Activated CD4-positive, alpha-beta T cell treated with anti-CD3 and anti-CD28 coated beads, Interleukin-2, Interleukin-6, amounts not matched to agents 100 ng/mL and 50 ng/mL, durations not matched to agents 16 hours and 8 hours (primary cell): ENCODE results near the gene WDR76.
"Not testable (repeated sequence)": the region's sequence is repeated elsewhere in the genome, so short reads cannot be mapped to it uniquely, and the experiment has no call there.

Experiments
- DNase-seq: peaks from one replicate; pipeline ENCODE4 v3.0.0-alpha.2; 2020

WDR76 gene

DNA sequence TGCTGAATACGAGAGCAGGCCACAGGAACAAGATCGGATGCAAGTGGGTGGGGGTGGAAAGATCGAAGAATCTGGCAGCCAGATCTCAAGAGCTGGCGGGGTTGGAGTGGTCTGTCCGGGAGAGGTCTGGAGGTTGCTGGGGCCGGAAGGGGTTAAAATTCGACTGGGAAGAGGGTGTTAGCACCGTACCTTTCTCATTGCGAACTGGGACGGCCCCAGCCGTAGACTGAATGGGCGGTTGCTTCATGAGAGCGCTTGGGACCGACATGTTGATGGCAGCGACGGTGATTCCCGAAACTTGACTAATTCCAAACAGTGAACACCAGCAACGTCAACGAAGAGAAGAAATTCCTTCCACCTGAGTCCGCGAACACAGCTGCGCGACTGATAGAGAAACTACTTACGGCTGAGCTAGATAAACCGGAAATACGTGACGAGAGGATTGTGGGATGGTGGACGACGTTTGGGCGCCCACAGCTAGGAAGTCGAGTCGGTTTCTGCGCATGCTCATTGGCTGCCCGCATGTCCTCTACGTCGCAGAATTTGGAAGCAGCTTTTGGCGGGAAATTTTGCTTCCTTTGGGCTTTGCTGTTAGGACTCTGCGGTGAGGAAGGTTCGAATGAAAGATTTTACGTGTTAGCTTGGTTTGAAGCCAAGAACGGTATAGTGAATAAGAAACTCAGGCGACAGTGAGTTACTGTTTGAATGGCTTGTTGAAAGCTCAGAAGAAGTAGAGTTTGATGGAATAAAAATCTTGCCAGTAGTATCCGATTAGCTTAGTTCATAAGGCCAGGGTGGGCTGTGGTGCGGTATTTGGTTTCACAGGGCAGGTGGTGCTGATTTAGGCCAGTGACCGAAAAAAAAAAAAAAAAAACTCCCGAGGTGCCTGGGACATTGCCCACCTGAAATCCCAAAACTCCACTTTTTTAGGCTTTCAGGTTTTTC is 2.2 kb upstream of the WDR76 start, which contains the start of gene MFAP1:
TSS of gene MFAP1 (minus strand) at position 389 of the 945 bp plus-strand sequence. CDS start at position 268, 121 bp downstream.
- peak; percentile 96 for DNase-seq

DNA sequence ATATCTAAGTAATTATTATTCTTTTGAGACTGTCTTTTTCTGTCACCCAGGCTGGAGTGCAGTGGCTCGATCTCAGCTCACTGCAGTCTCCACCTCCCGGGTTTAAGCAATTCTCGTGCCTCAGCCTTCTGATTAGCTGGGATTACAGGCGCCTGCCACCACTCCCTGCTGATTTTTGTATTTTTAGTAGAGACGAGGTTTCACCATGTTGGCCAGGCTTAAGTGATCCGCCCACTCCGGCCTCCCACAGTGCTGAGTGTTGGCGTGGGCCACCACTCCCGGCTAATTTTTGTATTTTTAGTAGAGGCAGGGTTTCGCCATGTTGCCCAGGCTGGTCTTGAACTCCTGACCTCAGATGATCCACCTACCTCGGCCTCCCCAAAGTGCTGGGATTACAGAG is 1.5 kb upstream of the WDR76 start:
- not testable (repeated sequence) for DNase-seq

DNA sequence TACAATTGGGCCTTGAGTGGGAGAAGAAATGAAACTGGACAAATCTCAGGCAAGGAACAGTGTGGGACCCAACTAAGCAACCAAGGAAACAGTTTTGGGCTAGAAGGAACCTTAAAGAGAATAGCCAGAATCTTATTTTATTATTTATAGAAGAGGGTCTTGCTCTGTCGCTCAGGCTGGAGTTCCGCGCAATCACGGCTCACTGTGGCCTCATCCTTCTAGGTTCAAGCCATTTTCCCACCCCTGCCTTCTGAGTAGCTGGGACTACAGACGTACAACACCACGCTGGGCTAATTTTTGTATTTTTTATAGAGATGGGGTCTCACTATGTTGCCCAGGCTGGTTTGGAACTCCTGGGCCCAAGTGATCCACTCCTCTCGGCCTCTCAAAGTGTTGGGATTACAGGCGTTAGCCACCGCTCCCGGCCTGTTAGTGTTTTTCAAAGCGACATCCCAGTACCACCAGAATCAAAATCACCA is 734 bp upstream of the WDR76 start:
- no peak for DNase-seq

DNA sequence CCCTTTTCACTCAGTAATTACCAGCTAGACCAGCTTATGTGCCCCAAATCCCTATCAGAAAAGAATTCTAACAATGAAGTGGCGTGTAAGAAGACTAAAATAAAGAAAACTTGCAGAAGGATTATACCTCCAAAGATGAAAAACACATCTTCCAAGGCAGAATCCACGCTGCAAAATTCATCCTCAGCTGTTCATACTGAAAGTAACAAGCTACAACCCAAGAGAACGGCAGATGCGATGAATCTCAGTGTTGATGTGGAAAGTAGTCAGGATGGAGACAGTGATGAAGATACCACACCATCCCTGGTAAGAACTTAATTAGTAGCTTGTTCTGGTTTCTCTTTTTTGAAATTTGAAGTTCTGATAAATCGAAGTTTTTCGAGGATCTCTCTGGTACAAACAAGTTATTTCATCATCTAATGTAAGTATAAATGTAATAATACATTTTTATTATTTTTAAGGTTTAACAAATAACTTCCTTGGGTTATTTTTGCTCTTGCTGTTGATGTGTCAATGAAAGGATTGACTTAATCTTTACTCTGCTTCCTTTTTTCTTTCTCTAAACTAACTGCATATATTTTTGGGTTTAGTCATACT is 1.4 kb downstream of the WDR76 start:
- peak; percentile 68 for DNase-seq

DNA sequence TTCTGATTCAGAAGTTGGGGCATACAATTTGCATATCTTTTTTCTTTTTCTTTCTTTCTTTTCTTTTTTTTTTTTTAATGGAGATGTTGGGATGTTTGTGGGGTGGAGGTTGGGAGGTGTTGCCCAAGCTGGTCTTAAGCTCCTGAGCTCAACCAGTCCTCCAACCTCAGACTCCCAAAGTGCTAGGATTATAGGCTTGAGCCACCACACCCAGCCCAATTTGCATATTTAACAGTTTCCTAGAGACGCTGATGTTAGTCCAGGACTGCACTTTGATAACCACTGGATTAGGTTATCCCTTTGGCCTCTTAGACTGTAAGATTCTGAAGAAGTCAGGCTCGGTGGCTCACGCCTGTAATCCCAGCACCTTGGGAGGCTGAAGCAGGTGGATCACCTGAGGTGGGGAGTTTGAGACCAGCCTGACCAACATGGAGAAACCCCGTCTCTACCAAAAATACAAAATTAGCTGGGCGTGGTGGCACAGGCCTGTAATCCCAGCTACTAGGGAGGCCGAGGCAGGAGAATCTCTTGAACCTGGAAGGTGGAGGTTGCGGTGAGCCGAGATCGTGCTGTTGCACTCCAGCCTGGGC is 3.2 kb downstream of the WDR76 start:
- DNase-seq = not testable (repeated sequence)

DNA sequence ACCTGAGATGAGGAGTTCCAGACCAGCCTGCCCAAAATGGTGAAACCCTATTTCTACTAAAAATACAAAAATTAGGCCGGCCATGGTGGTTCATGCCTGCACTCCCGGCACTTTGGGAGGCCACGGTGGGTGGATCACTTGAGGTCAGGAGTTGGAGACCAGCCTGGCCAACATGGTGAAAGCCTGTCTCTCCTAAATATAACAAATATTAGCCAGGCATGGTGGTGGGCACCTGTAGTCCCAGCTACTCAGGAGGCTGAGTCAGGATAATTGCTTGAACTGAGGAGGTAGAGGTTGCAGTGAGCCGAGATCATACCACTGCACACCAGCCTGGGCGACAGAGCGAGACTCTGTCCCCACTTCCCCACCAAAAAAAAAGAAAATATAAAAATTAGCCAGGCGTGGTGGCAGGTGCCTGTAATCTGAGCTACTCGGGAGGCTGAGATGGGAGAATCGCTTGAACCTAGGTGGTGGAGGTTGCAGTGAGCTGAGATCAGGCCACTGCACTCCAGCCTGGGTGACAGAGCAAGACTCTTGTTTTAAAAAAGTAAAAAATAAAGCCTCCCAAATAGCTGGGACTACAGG is 4.0 kb downstream of the WDR76 start:
- not testable (repeated sequence) for DNase-seq

DNA sequence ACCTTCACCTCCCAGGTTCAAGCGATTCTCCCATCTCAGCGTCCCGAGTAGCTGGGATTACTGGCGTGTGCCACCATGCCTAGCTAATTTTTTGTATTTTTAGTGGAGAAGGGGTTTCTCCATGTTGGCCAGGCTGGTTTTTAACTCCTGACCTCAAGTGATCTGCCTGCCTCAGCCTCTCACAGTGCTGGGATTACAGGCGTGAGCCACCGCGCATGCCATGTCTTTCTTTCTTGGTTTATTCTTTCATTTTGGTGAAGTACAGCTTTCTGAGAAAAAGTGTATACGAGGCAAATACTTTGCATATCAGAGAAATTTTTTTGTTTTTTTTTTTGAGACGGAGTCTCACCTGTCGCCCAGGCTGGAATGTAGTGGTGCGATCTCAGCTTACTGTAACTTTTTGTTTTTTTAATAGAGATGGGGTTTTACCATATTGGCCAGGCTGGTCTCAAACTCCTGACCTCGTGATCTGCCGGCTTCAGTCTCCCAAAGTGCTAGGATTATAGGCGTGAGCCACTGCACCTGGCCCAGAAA is 4.8 kb downstream of the WDR76 start:
- not testable (repeated sequence) for DNase-seq

DNA sequence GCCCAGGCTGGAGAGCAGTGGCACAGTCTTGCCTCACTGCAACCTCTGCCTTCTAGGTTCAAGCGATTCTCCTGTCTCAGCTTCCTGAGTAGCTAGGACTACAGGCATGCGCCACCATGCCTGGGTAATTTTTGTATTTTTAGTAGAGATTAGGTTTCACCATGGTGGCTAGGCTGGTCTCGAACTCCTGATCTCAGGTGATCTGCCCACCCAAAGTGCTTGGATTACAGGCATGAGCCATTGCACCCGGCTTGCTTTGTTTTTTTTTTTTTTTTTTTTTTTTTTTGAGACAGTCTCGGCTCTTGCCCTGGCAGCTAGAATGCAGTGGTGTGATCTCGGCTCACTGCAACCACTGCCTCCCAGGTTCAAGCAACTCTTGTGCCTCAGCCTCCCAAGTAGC is 5.7 kb downstream of the WDR76 start:
- DNase-seq = not testable (repeated sequence)

DNA sequence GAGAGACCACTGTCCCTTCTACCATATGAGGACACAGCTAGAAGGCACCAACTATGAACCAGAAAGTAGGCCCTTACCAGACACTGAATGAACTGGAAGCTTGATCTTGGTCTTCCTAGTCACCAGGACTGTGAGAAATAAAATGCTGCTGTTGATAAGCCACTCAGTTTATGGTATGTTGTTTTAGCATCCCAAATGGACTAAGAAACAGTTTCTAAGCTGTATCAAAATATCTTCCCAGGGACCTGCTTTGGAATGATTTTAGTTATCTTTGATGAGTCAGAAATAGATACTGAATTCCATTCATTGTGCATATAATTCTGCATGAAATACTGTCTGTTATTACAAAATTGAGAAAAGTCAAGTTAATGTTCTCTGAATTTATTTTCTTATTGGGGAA is 18.6 kb downstream of the WDR76 start:
- no peak for DNase-seq

DNA sequence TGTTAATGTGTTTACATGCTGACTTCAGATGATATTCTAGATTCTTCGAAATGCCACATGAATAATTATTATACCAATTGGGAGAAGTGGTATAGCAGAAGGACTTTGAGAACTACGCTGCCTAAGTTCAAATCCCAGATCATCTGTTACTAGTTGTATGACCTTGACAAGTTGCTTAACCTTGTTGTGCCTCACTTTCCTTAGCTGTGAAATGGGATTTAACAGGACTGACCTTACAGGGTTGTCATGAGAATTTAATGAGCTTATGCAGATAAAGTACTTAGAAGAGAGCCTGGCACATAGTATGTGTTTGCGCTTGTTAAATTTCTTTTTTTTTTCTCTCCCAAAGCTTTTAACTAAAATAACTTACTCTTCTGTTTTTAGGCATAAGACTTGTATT is 24.4 kb downstream of the WDR76 start:
- no peak for DNase-seq

DNA sequence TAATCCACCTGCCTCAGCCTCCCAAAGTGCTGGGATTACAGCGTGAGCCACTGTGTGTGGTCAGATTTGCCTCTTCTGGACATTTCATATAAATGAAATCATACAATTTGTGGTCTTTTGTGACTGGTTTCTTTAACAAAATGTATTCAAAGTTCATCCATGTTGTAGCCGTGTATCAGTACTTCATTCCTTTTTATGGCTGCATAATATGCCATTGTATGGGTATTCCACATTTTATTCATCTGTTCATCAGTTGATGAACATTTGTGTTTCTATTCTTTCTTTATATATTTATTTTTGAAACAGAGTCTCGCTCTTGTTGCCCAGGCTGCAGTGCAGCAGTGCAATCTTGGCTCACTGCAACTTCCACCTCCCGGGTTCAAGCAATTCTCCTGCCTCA is 25.8 kb downstream of the WDR76 start:
- DNase-seq = no peak

DNA sequence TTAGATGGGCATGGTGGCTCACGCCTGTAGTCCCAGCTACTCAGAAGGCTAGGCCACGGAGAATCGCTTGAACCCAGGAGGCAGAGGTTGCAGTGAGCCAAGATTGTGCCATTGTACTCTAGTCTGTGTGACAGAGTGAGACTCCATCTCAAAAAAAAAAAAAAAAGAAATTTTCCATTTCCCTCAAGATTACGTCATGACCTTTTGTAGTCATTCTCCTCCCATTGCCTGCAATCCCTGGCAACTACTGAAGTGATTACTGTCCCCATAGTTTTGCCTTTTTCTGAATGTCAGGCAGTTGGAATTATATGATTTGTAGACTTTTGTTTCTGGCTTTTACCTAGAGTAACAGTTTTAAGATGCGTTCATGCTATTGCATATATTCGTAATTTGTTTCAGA is 28.0 kb downstream of the WDR76 start:
- DNase-seq = no peak

DNA sequence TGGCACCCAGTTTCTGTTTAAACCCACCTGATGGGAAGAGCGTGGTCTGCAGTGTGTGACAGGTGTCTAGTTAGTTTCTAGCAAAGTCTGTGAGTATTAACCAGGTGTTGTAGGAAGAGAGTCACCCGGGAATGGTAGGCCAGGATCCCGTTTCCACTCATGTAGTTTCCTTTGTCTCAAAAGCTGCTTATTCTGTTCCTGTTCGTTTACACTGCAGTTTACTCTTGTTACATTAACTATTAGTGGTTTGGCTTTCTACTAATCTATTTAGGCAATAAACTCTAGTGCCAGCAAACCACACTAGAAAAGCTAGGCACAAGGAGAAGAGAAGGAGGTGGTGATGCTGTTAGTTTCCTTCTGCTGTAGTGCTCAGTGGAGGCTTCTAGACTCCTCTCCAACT is 32.7 kb downstream of the WDR76 start:
- no peak for DNase-seq

DNA sequence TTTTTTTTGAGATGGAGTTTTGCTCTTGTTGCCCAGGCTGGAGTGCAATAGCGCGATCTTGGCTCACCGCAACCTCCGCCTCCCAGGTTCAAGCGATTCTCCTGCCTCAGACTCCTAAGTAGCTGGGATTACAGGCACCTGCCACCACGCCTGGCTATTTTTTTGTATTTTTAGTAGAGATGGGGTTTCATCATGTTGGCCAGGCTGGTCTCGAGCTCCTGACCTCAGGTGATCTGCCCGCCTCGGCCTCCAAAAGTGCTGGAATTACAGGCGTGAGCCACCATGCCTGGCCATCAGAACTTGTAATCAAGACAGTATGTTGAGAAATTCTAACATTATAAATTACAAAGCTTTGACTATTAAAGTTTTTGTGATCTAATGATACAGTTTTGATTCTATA is 39.8 kb downstream of the WDR76 start:
- DNase-seq = not testable (repeated sequence)

DNA sequence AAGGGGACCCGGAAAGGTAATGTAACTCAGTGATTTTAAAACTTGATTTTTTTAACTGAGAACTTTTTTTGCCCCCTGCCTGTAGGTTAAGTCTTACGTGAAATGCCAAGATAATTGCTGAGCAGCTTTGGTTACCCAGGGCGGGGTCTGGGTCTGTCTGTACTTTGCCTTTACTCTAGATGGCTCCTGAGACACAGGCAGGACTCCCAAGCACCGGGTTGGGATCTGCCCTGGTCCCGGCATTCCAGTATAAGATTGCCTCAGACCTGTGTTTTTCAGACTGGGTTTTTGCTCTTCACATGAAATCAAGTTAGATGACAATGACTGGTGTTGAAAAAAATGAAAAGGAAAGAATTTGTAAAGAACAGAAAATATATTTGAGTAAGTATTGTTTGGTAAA is 40.3 kb downstream of the WDR76 start:
- DNase-seq = no peak

DNA sequence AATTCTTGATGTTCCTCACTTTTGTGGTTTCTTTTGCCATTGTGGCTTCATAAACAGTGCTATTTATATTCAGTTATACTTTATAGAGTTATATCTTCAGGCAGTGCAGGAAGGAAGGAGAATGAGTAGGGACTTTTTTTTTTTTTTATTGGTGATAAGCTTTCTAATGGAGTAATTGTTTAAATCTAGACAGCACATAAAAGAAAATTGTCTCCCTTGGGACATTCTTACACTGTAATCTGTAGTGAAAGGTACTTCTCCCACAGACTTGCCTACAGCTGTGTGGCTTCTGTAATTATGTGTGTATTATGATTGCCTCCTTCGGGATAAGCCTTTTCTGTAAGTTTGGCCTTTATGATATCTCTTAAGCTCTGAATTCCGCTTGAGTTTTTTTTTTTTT is 41.6 kb downstream of the WDR76 start:
- DNase-seq = no peak

DNA sequence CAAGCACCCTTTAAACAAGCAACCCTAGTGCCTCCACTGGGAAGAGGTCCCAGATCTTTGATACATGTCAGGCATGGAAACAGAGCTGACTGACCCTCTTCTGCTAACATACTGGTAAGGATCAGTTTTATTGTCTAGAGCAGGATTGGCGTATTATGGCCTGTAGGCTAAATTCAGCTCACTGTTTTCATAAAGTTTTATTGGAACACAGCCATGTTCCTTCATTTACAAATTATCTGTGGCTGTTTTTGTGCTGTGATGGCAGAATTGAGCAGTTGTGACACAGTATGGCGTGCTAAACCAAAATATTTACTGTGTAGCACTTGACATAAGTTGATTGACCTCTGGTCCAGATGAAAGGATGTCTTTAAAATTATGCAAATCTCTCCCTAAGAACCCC is 45.0 kb downstream of the WDR76 start:
- no peak for DNase-seq

DNA sequence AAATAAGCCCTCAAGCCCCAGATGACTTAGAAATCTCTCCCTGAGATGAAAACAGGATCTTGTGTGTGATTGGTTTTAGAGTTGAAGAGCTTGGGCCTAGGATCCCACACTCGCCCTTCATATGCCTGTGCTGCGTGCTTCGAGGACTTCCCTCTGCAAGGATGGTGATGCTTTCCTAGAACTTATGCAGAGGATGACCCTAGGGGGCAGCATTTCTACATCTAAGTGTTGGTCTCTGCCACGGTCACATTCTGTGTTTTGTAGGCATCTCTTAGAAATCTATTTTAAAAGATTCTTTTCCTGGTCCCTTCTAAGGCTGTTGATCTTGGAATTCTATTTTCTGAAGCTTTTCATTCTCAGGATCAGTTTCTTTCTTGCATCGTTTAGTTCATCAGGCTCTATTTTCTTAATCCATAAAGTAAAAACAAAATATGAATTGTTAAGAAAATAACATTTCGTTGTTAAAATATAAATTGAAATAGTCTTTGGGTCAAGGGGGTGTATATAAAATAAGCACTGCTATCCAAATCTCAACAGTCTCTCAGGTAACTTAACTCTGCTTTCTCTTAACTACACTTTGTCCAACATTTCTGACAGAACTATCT is 45.7 kb downstream of the WDR76 start:
- DNase-seq = peak; percentile 26

DNA sequence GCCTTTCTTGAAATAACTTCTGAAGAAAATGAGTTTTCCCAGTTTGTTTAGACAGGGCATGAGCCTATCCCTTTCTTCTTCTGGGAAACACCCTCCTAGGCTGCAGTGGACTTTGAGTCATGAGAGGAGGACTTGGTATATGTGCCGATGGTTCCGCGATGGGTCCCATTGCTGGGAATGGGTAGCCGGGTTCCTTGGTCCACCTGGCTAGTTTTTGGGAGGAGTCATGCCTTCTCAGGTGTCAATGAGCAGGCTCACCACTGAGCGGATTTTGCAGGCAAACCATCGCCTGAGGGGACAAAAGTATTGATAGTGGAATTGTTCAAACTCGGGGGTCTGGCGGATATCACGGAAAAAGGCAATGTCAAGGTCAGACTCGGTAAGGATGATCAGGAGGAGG is 46.8 kb downstream of the WDR76 start:
- no peak for DNase-seq

DNA sequence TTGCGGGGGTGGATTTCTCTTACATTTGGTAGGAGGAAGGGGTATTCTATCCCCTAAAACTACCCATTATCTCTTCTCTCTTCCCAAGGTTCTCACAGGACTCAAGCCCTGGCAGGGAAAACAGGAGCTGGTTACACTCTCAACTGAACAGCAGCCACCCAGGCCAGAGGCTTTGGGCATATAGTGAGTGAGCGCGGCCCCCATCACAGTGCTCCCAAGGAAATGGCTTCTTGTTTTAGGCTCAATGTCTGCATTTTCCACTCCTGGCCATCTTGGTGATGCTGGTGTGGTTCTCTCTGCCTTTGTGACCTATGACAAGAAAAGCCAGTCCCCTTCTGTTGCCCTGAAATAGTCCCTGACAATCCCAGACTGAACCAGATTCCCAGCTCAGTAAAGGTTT is 50.1 kb downstream of the WDR76 start:
- no peak for DNase-seq

DNA sequence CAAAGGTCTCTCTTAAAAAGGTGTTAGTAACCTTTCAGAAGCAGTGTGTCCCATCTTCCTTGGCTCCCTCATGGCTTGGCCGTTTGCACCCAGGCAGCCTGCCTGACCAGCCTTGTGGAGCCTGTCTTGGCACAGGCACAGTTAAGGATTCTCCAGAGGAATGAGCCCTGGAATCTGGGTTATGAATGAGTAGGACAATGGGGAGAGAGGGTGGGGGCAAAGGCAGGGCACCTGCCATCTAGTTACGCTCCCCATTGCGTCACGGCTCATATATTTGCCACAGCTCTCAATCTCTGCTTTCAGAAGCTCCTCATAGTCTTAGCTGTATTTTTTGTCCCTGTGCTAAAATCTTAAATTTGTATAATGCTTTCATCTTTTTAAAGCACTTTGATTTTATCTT is 50.6 kb downstream of the WDR76 start:
- no peak for DNase-seq

DNA sequence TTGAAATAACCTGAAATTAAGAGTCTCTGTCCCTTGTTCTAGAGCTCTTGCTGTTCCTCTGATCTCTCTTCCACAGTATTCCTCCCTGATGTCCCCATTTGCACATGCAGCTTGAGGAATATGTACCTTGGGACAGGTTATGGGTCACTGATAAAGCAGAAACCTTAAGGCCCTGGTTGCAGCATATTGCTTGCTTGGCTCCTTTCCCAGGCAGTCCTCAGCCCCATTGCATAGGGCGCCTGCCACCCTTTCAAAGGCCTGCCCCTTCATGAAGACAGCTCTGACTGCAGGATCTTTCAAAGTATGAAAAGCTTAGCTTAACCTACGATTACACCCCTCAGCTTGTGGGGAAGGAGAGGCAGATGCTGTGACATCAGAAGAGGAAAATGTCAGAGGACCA is 51.6 kb downstream of the WDR76 start:
- no peak for DNase-seq
